Measurements from ENCODE around the gene ZNF362. TPM values are rescaled to one million over a fixed set of nuclear protein-coding genes. Genes with fewer than 3 reads are reported as not detected.
A peak's percentile ranks its signal among the peaks of the same experiment; 100 is the strongest.

Gene ZNF362
- total and polyA plus RNA-seq, 12 donors: 7.8 to 37.3 (median 23.8) TPM

DNA sequence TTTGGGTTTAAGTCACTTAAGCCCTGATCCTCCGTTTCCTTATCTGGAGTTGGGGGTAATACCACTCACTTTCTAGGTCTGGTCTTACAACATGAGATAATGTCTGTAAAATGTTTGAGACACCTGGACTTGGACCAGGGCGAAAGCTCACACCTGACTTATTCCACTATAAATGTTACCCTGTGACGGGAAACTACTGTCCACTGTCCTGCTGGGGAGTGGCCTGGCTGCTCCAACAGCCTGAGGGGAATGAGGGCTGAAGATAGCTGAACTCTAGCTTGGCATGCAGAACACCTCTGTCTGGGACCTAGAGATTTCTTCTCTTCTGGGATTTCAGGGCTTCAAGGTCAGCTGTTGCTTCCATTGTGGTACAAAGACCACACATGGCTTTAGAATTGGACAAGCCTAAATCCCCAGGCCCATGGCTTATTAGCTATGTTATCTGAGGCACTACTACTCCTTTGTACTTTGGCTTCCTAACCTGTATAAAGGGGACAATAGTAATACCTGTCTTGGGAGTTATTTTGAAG lies 74.1 kb downstream of the ZNF362 start:
- no peak for TF ChIP-seq CTCF (IDR thresholded peaks at IDR 0.05)
- no peak for TF ChIP-seq POLR2A (IDR thresholded peaks at IDR 0.05)
- H3K27me3 ChIP-seq: no peaks in the 10 kb centered on the region
- no peak overlapping the region for H3K4me3 ChIP-seq
- H3K27ac ChIP-seq: peak overlapping the region in 2 of 5 donors; percentile 18 to 26
- DNase-seq: no peak
- peaks cover 0 to 86% of the 10 kb centered on the region in 2 donors for H3K36me3 ChIP-seq (replicated peaks in 1 of 2)
- WGBS, 4 donors: 86 to 96% (median 89%) methylated on average over 3 of the region's 3 CpGs
- H3K9me3 ChIP-seq (replicated peaks in 1 of 3): no peaks in the 10 kb centered on the region
- H3K4me1 ChIP-seq (replicated peaks in 1 of 2): peaks cover 42 to 74% of the 10 kb centered on the region in 2 donors
- intact Hi-C loops (cut with DNase I): no loop called here

DNA sequence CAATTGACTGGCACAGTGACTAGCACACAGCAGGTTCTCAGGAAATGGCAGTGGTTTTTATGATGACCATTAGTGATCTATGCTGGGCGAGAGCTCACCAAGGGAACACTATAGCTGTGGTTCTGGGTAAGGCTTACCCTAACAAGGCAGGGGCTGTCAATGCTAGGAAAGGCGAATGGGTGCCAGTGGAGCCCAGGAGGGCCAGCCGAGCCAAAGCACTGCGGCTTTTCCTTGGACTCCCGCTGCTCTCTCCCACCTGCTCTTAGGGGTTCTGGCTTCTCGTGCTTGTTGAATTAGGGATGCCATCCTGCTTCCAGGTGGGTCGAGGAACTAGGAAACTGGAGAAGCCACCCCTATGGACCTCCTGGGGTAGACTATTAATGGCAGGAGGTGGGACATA lies 74.6 kb downstream of the ZNF362 start:
- H3K36me3 ChIP-seq (replicated peaks in 1 of 2): peaks cover 0 to 81% of the 10 kb centered on the region in 2 donors
- H3K4me3 ChIP-seq: no peak overlapping the region
- intact Hi-C loops (cut with DNase I): no loop called here
- no peak for TF ChIP-seq POLR2A (IDR thresholded peaks at IDR 0.05)
- TF ChIP-seq CTCF (IDR thresholded peaks at IDR 0.05): no peak
- 90 to 98% (median 95%) methylated on average over 6 to 7 of the region's 7 CpGs for WGBS, 4 donors
- H3K27ac ChIP-seq: peak overlapping the region in 3 of 5 donors; percentile 18 to 97 (median 71)
- no peak for DNase-seq
- H3K27me3 ChIP-seq: no peaks in the 10 kb centered on the region
- H3K4me1 ChIP-seq (replicated peaks in 1 of 2): peaks cover 45 to 74% of the 10 kb centered on the region in 2 donors
- H3K9me3 ChIP-seq (replicated peaks in 1 of 3): no peaks in the 10 kb centered on the region

GRCh38 chr1:33331444-33332356 lies 75.4 kb downstream of the ZNF362 start:
- TF ChIP-seq CTCF (IDR thresholded peaks at IDR 0.05) (no peak), POLR2A (IDR thresholded peaks at IDR 0.05) (no peak)
- intact Hi-C loops (cut with DNase I): no loop called here
- Histone ChIP-seq H3K36me3 (replicated peaks in 1 of 2) (peaks cover 0 to 73% of the 10 kb centered on the region in 2 donors), H3K9me3 (replicated peaks in 1 of 3) (no peaks in the 10 kb centered on the region), H3K4me3 (no peak overlapping the region), H3K27me3 (no peaks in the 10 kb centered on the region), H3K27ac (peak overlapping the region in 3 of 5 donors; percentile 71 to 97 (median 87)), H3K4me1 (replicated peaks in 1 of 2) (peaks cover 51 to 74% of the 10 kb centered on the region in 2 donors)
- peak in 3 of 7 donors; percentile 46 to 63 (median 48) for DNase-seq
- 58 to 63% (median 62%) methylated on average over 7 to 10 of the region's 10 CpGs for WGBS, 4 donors

GRCh38 chr1:33332357-33332789 lies 76.1 kb downstream of the ZNF362 start:
- peaks cover 0 to 66% of the 10 kb centered on the region in 2 donors for H3K36me3 ChIP-seq (replicated peaks in 1 of 2)
- 46 to 77% (median 72%) methylated on average over 5 to 10 of the region's 10 CpGs for WGBS, 4 donors

More at GRCh38 chr1:33332357-33332789, 76.1 kb downstream of the ZNF362 start:
- Histone ChIP-seq H3K27ac (peak overlapping the region in 3 of 5 donors; percentile 71 to 97 (median 87)), H3K4me3 (no peak overlapping the region), H3K9me3 (replicated peaks in 1 of 3) (no peaks in the 10 kb centered on the region), H3K4me1 (replicated peaks in 1 of 2) (peaks cover 47 to 77% of the 10 kb centered on the region in 2 donors), H3K27me3 (no peaks in the 10 kb centered on the region)
- TF ChIP-seq CTCF (IDR thresholded peaks at IDR 0.05): no peak
- TF ChIP-seq POLR2A (IDR thresholded peaks at IDR 0.05): no peak
- DNase-seq: peak in 6 of 7 donors; percentile 64 to 87 (median 74)
- intact Hi-C loops (cut with DNase I): no loop called here

All from adrenal gland (tissue), 12 donors.